Subcutaneous abdominal adipose tissue (tissue), 5 donors: ENCODE measurements around the gene SMU1.
"Not testable (repeated sequence)": the region's sequence is repeated elsewhere in the genome, so short reads cannot be mapped to it uniquely, and the experiment has no call there.

Source experiments
- H3K27ac ChIP-seq: one replicate; pipeline ENCODE4 v1.7.0; 2013; ENCODE audit warnings: low read depth, mild to moderate bottlenecking, inconsistent platforms, low read length, moderate library complexity
- H3K27me3 ChIP-seq, 5 donors: one replicate each; pipeline ENCODE4 v1.7.0; 2013; ENCODE audit warnings: low read length in 5 of 5, inconsistent platforms in 1 of 5; ENCODE audit not compliant: control insufficient read depth in 5 of 5, insufficient read depth in 4 of 5
- H3K36me3 ChIP-seq, 5 donors: one replicate each; pipeline ENCODE4 v1.7.0; 2013; ENCODE audit warnings: low read length in 5 of 5; ENCODE audit not compliant: control insufficient read depth in 5 of 5, insufficient read depth in 5 of 5
- H3K4me1 ChIP-seq, 5 donors: one replicate each; pipeline ENCODE4 v1.7.0; 2013; ENCODE audit warnings: low read length in 5 of 5, mild to moderate bottlenecking in 3 of 5, moderate library complexity in 1 of 5; ENCODE audit not compliant: control insufficient read depth in 5 of 5, insufficient read depth in 5 of 5
- H3K4me3 ChIP-seq, 5 donors: one replicate each; pipeline ENCODE4 v1.7.0; 2013; ENCODE audit warnings: low read length in 5 of 5, low read depth in 1 of 5
- H3K9ac ChIP-seq, 5 donors: one replicate each; pipeline ENCODE4 v1.7.0; 2013; ENCODE audit warnings: low read length in 5 of 5, mild to moderate bottlenecking in 4 of 5, moderate library complexity in 3 of 5
- H3K9me3 ChIP-seq, 5 donors: one replicate each; pipeline ENCODE4 v1.7.0; 2013; ENCODE audit warnings: low read length in 5 of 5; ENCODE audit not compliant: control insufficient read depth in 5 of 5
- donor health status: healthy.
- donor health status: healthy.
- donor health status: healthy.
- donor health status: healthy.
- donor health status: healthy.

Gene SMU1

GRCh38 chr9:33000682-33001055 is 75.8 kb downstream of the SMU1 start:
- Histone ChIP-seq H3K9ac (peak overlapping the region; percentile 79 to 94 (median 87)), H3K36me3 (peaks cover 3 to 21% (median 12%) of the 10 kb centered on the region in 5 donors), H3K27ac (peak overlapping the region; percentile 93), H3K4me3 (peak overlapping the region; percentile 81 to 97 (median 96)), H3K4me1 (peaks cover 5 to 17% (median 6%) of the 10 kb centered on the region in 5 donors)
- H3K9me3 ChIP-seq, H3K27me3 ChIP-seq: not testable (repeated sequence)

- no peaks in the 10 kb centered on the region for H3K27me3 ChIP-seq
- no peak overlapping the region for H3K4me3 ChIP-seq
- no peak overlapping the region for H3K27ac ChIP-seq
- H3K4me1 ChIP-seq = no peaks in the 10 kb centered on the region
- no peaks in the 10 kb centered on the region for H3K9me3 ChIP-seq
- H3K9ac ChIP-seq = no peak overlapping the region
- peaks cover 15 to 51% (median 35%) of the 10 kb centered on the region in 5 donors for H3K36me3 ChIP-seq
Measured at GRCh38 chr9:32992595-32993238, 83.8 kb downstream of the SMU1 start.

GRCh38 chr9:32991897-32992594 is 84.4 kb downstream of the SMU1 start:
- H3K36me3 ChIP-seq = peaks cover 20 to 51% (median 40%) of the 10 kb centered on the region in 5 donors
- no peaks in the 10 kb centered on the region for H3K9me3 ChIP-seq
- no peak overlapping the region for H3K4me3 ChIP-seq
- H3K27me3 ChIP-seq = no peaks in the 10 kb centered on the region
- H3K27ac ChIP-seq = no peak overlapping the region
- H3K4me1 ChIP-seq = no peaks in the 10 kb centered on the region
- no peak overlapping the region for H3K9ac ChIP-seq
